Measurements from ENCODE around the gene GALNT18.

The GALNT18 gene

GRCh38 chr11:11531131-11531908, 90.5 kb downstream of the GALNT18 start:
- TF ChIP-seq TEAD4 (IDR thresholded peaks at IDR 0.05): no peak
- no peak for TF ChIP-seq TCF12 (IDR thresholded peaks at IDR 0.05; ENCODE audit: low read depth)
- no peak for TF ChIP-seq NFIC (IDR thresholded peaks at IDR 0.05)
- no peak for TF ChIP-seq USF1 (IDR thresholded peaks at IDR 0.05)
- no peak for TF ChIP-seq ZBTB7A (IDR thresholded peaks at IDR 0.05; ENCODE audit: low read depth)
- TF ChIP-seq, protein P1, sequence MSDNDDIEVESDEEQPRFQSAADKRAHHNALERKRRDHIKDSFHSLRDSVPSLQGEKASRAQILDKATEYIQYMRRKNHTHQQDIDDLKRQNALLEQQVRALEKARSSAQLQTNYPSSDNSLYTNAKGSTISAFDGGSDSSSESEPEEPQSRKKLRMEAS (IDR thresholded peaks at IDR 0.05): no peak
- TF ChIP-seq CEBPB (IDR thresholded peaks at IDR 0.05): no peak
- no peak for TF ChIP-seq EP300 (IDR thresholded peaks at IDR 0.05; ENCODE audit: borderline replicate concordance)
- TF ChIP-seq EGR1 (IDR thresholded peaks at IDR 0.05): no peak
- no peak for TF ChIP-seq TAF1 (IDR thresholded peaks at IDR 0.05; ENCODE audit: low read depth)
- TF ChIP-seq RAD21 (IDR thresholded peaks at IDR 0.05; ENCODE audit: low read depth): no peak
- no peak for TF ChIP-seq FOXM1 (IDR thresholded peaks at IDR 0.05; ENCODE audit: borderline replicate concordance, low read depth)

GRCh38 chr11:11528986-11529385, 92.8 kb downstream of the GALNT18 start:
- TF ChIP-seq TCF12 (IDR thresholded peaks at IDR 0.05; ENCODE audit: low read depth) (no peak), NFIC (IDR thresholded peaks at IDR 0.05) (no peak), CREB1 (IDR thresholded peaks at IDR 0.05; ENCODE audit: low read depth) (no peak), YY1 (IDR thresholded peaks at IDR 0.05; ENCODE audit: low read depth) (no peak), EP300 (IDR thresholded peaks at IDR 0.05; ENCODE audit: borderline replicate concordance) (no peak)
- TF ChIP-seq, protein P1 (IDR thresholded peaks at IDR 0.05): no peak

DNA sequence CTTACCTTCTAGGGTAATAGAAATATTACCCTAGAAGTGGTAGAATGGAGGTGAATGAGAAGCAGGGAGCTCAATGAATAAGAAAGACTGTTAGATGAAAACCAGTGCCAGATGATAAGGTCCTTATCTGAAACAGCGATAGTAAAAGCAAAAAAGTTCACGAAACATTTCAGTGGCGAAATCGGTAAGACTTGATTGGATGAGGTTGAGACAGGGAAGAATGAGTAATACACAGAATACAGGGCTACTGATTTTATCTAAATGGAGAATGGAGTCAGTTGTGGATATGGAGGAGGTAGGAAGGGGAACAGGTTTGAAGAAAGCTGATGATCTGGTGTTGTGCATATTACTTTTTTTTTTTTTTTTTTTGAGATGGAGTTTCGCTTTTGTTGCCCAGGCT, 96.5 kb downstream of the GALNT18 start:
- TF ChIP-seq TEAD4 (IDR thresholded peaks at IDR 0.05) (no peak), NFIC (IDR thresholded peaks at IDR 0.05) (no peak), CEBPB (IDR thresholded peaks at IDR 0.05) (no peak), TCF12 (IDR thresholded peaks at IDR 0.05; ENCODE audit: low read depth) (no peak), RAD21 (IDR thresholded peaks at IDR 0.05; ENCODE audit: low read depth) (no peak), EGR1 (IDR thresholded peaks at IDR 0.05) (no peak), REST (IDR thresholded peaks at IDR 0.05; ENCODE audit: low read depth) (no peak), YY1 (IDR thresholded peaks at IDR 0.05; ENCODE audit: low read depth) (no peak), EP300 (IDR thresholded peaks at IDR 0.05; ENCODE audit: borderline replicate concordance) (no peak)
- TF ChIP-seq, protein P1 (IDR thresholded peaks at IDR 0.05): no peak

DNA sequence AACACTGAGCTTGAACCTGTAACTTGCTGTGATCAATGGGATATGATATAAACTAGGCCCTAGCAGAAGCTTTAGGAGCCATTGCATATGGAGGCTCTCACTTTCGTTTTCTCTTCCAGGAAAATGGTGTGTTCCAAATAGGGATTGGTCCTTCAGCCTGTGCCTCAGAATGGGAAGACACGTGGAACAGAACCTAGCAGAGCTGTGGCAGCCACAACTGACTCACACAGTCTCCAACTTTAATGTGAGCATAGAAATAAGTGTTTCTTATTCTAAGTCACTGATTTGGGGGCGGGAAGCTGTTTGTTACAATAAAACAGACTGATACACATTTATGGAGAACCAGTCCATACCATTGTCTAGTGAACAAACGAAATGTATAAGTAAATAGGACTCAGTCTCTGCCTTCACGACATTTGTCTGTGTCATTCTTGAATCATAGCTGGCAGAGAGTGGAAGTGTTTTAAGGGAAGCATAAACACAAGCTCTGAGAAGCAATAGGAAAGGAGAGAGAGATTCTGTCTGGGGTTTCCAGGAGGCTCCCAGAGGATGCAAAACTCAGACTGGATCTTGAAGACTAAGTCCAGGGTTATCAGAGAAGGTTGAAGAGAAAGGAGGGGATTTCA, 97.3 kb downstream of the GALNT18 start:
- TF ChIP-seq ZBTB7A (IDR thresholded peaks at IDR 0.05; ENCODE audit: low read depth): no peak
- TF ChIP-seq FOXM1 (IDR thresholded peaks at IDR 0.05; ENCODE audit: borderline replicate concordance, low read depth): no peak
- no peak for TF ChIP-seq EP300 (IDR thresholded peaks at IDR 0.05; ENCODE audit: borderline replicate concordance)
- TF ChIP-seq CEBPB (IDR thresholded peaks at IDR 0.05): no peak
- no peak for TF ChIP-seq CREB1 (IDR thresholded peaks at IDR 0.05; ENCODE audit: low read depth)
- TF ChIP-seq NFIC (IDR thresholded peaks at IDR 0.05): no peak
- no peak for TF ChIP-seq YY1 (IDR thresholded peaks at IDR 0.05; ENCODE audit: low read depth)
- TF ChIP-seq TEAD4 (IDR thresholded peaks at IDR 0.05): no peak
- TF ChIP-seq, protein P1 (IDR thresholded peaks at IDR 0.05): no peak
- TF ChIP-seq USF1 (IDR thresholded peaks at IDR 0.05): no peak
- no peak for TF ChIP-seq TCF12 (IDR thresholded peaks at IDR 0.05; ENCODE audit: low read depth)
- no peak for TF ChIP-seq TAF1 (IDR thresholded peaks at IDR 0.05; ENCODE audit: low read depth)
- TF ChIP-seq EGR1 (IDR thresholded peaks at IDR 0.05): no peak

DNA sequence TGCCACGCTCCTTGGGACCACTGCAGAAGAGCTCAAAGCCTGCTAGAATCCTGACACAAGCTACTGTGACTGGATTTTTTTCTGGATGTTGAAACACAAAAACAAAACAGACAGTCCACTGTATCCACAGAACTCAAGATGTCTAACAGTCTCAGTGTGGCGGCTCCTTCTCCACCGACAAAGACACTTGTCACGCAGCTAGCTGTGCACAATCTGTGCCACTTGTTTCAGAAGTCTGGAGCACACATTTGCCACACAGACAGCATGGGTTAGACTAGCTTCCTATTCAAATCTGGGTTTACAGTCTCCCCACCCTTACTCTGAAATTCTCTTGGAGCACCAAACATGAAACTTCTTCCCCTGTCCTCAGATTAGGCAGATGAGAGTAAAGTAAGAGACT, 99.2 kb downstream of the GALNT18 start:
- TF ChIP-seq, protein P1 (IDR thresholded peaks at IDR 0.05): no peak

DNA sequence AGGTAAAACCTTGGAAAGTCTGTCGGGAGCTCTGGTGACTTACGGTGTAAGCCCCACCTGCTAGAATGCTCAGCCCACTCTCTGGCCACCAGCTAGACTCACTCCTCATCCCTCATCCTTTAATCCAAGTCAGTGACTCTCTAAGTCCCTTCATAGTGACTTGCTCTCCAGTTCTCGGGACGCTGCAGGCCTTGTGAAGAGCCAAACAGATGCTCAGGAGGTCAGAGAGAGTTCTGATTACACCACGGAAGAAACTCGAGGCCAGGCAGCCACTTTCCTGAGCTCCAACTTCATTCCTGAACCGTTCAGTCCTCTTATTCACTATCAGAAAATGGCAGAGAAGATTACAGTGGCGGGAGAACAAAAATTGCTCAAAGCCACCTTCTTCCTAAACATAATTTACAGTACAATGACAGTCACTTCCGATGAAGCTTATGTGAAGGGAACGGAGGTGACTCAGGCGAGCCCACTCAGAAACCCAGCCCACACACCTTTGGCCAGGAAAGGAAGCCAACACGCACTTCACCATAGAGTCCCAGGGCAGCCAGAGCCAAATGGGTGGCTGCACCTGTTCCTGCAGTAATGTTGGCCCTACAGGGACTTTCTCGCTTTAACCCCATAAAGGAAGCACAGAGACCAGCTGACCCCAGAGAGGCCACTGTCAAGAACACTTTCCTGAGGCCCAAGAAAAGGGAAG, 100.4 kb downstream of the GALNT18 start:
- no peak for TF ChIP-seq TCF12 (IDR thresholded peaks at IDR 0.05; ENCODE audit: low read depth)
- no peak for TF ChIP-seq FOXM1 (IDR thresholded peaks at IDR 0.05; ENCODE audit: borderline replicate concordance, low read depth)
- TF ChIP-seq CEBPB (IDR thresholded peaks at IDR 0.05): no peak
- no peak for TF ChIP-seq YY1 (IDR thresholded peaks at IDR 0.05; ENCODE audit: low read depth)
- no peak for TF ChIP-seq NFIC (IDR thresholded peaks at IDR 0.05)
- no peak for TF ChIP-seq USF1 (IDR thresholded peaks at IDR 0.05)
- TF ChIP-seq EGR1 (IDR thresholded peaks at IDR 0.05): no peak
- no peak for TF ChIP-seq RAD21 (IDR thresholded peaks at IDR 0.05; ENCODE audit: low read depth)
- no peak for TF ChIP-seq TEAD4 (IDR thresholded peaks at IDR 0.05)
- TF ChIP-seq, protein P1 (IDR thresholded peaks at IDR 0.05): no peak
- TF ChIP-seq REST (IDR thresholded peaks at IDR 0.05; ENCODE audit: low read depth): no peak
- TF ChIP-seq EP300 (IDR thresholded peaks at IDR 0.05; ENCODE audit: borderline replicate concordance): no peak
- no peak for TF ChIP-seq TAF1 (IDR thresholded peaks at IDR 0.05; ENCODE audit: low read depth)
- no peak for TF ChIP-seq CREB1 (IDR thresholded peaks at IDR 0.05; ENCODE audit: low read depth)
- TF ChIP-seq ZBTB7A (IDR thresholded peaks at IDR 0.05; ENCODE audit: low read depth): no peak

Measured in Ishikawa (cell line).